Mesenchymal stem cell (in vitro differentiated cells and primary cell): ENCODE data around the gene DNAH9.

ENCODE experiments used
- DNase-seq: peaks from one replicate; pipeline ENCODE4 v3.0.0-alpha.2; 2013
- H2AFZ ChIP-seq: one replicate; pipeline ENCODE4 v1.6.1; 2013; ENCODE audit warnings: low read depth, mild to moderate bottlenecking, control low read depth, inconsistent platforms, low read length, moderate library complexity
- H2AK5ac ChIP-seq: 2 replicates; pipeline ENCODE4 v1.6.1; 2013; ENCODE audit warnings: low read length, moderate library complexity, mild to moderate bottlenecking, inconsistent platforms; ENCODE audit not compliant: severe bottlenecking
- H2BK120ac ChIP-seq: one replicate; pipeline ENCODE4 v1.6.1; 2013; ENCODE audit warnings: low read depth, mild to moderate bottlenecking, inconsistent platforms, low read length, moderate library complexity
- H2BK12ac ChIP-seq, 2 experiments: one replicate each; pipeline ENCODE4 v1.6.1; 2013; ENCODE audit warnings: inconsistent platforms in 2 of 2, low read length in 2 of 2, mild to moderate bottlenecking in 2 of 2, moderate library complexity in 2 of 2, control low read depth in 1 of 2
- H2BK15ac ChIP-seq: one replicate; pipeline ENCODE4 v1.6.1; 2013; ENCODE audit warnings: mild to moderate bottlenecking, low read depth, inconsistent platforms; ENCODE audit not compliant: poor library complexity, severe bottlenecking
- H2BK5ac ChIP-seq: 2 replicates; pipeline ENCODE4 v1.6.1; 2013; ENCODE audit warnings: low read depth, mild to moderate bottlenecking, low read length, control low read depth, inconsistent platforms; ENCODE audit not compliant: poor library complexity, severe bottlenecking
- H3K14ac ChIP-seq, 2 experiments: one replicate each; pipeline ENCODE4 v1.6.1; 2013; ENCODE audit warnings: inconsistent platforms in 2 of 2, low read length in 2 of 2, control low read depth in 1 of 2, mild to moderate bottlenecking in 1 of 2, moderate library complexity in 1 of 2
- H3K18ac ChIP-seq, 2 experiments: one replicate each; pipeline ENCODE4 v1.6.1; 2013; ENCODE audit warnings: inconsistent platforms in 2 of 2, low read length in 2 of 2, control low read depth in 1 of 2, low read depth in 1 of 2, mild to moderate bottlenecking in 1 of 2
- H3K23ac ChIP-seq, 2 experiments: one replicate each; pipeline ENCODE4 v1.6.1; 2013; ENCODE audit warnings: inconsistent platforms in 2 of 2, low read length in 2 of 2, mild to moderate bottlenecking in 2 of 2, moderate library complexity in 2 of 2, control low read depth in 1 of 2
- H3K27ac ChIP-seq: 2 replicates; pipeline ENCODE4 v1.5.1; 2013; ENCODE audit warnings: mild to moderate bottlenecking, moderate library complexity, low read length, control low read depth, inconsistent platforms; ENCODE audit not compliant: poor library complexity, severe bottlenecking
- H3K27me3 ChIP-seq, 2 experiments: 2 replicates each; pipeline versions ENCODE4 v1.6.1 to v1.7.0; 2013; ENCODE audit warnings: low read length in 2 of 2, mild to moderate bottlenecking in 2 of 2, moderate library complexity in 2 of 2, control low read depth in 1 of 2, inconsistent platforms in 1 of 2; ENCODE audit not compliant: control insufficient read depth in 1 of 2, insufficient read depth in 1 of 2
- H3K36me3 ChIP-seq, 2 experiments: 2 replicates each; pipeline versions ENCODE4 v1.6.1 to v1.7.0; 2013; ENCODE audit warnings: low read length in 2 of 2, control low read depth in 1 of 2, inconsistent platforms in 1 of 2, low read depth in 1 of 2, mild to moderate bottlenecking in 1 of 2; ENCODE audit not compliant: insufficient read depth in 2 of 2, control insufficient read depth in 1 of 2
- H3K4ac ChIP-seq, 2 experiments: one replicate each; pipeline ENCODE4 v1.6.1; 2013; ENCODE audit warnings: inconsistent platforms in 2 of 2, low read length in 2 of 2, mild to moderate bottlenecking in 2 of 2, moderate library complexity in 2 of 2, control low read depth in 1 of 2, low read depth in 1 of 2
- H3K4me1 ChIP-seq: 2 replicates; pipeline ENCODE4 v1.6.1; 2013; ENCODE audit warnings: low read depth, low read length, control low read depth; ENCODE audit not compliant: control insufficient read depth, insufficient read depth
- H3K4me2 ChIP-seq: 2 replicates; pipeline ENCODE4 v1.6.1; 2013; ENCODE audit warnings: low read length, mild to moderate bottlenecking, inconsistent platforms; ENCODE audit not compliant: poor library complexity, severe bottlenecking
- H3K4me3 ChIP-seq, 2 experiments: 2 replicates each; pipeline versions ENCODE4 v1.5.1 to v1.7.0; 2013; ENCODE audit warnings: low read length in 2 of 2, mild to moderate bottlenecking in 2 of 2, control low read depth in 1 of 2, low read depth in 1 of 2; ENCODE audit not compliant: insufficient read depth in 1 of 2
- H3K79me1 ChIP-seq: replicated peaks from 2 replicates; pipeline ENCODE4 v1.6.1; 2013; ENCODE audit warnings: mild to moderate bottlenecking, control low read depth, low read length, inconsistent platforms; ENCODE audit not compliant: poor library complexity, severe bottlenecking
- H3K9ac ChIP-seq: 2 replicates; pipeline ENCODE4 v1.7.0; 2013; ENCODE audit warnings: mild to moderate bottlenecking, low read length, moderate library complexity
- H3K9me3 ChIP-seq: 2 replicates; pipeline ENCODE4 v1.7.0; 2013; ENCODE audit warnings: mild to moderate bottlenecking, low read length; ENCODE audit not compliant: control insufficient read depth
- H4K8ac ChIP-seq: one replicate; pipeline ENCODE4 v1.6.1; 2013; ENCODE audit warnings: inconsistent platforms, mild to moderate bottlenecking, low read length, moderate library complexity
- H4K91ac ChIP-seq: one replicate; pipeline ENCODE4 v1.6.1; 2013; ENCODE audit warnings: mild to moderate bottlenecking, low read length, inconsistent platforms
- WGBS: methylation state at CpG from one replicate; pipeline ENCODE4 v1.1.7; 2013; ENCODE audit warnings: mixed read lengths; 5-methylcytosine and 5-hydroxymethylcytosine counted together

Gene DNAH9

DNA sequence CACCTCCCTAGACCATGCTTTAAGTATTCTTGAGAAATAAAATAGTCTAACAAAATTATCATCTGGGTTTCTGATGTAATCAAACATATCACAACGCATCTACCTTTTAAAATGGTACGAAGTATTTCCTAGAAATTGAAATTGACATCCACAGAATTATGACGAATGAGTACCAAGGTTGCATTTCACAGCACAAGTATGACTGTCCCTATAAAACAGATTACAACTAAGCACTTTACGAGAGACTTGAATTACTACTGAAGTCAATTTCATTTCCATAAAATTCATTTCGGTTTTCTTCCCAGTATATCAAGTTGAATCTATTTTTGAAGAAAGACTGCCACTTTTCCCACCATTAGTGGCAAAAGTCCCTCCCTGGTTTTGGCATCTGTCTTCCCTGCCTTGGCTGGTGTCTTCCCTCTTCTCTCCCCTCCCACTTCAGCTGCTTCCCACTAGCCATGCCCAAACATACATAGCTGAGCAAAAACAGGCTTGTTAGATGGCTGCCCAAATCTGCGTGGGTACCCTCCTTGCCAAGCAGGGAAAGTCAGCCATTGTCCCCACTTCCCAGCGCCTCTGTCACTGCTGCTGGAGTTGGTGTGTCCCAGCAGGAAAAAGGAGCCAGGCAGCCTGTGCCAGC is 29.2 kb downstream of the DNAH9 start:
- Histone ChIP-seq H3K23ac (no peak overlapping the region), H3K14ac (no peak overlapping the region), H4K8ac (no peak overlapping the region), H2AK5ac (no peak overlapping the region), H3K79me1 (no peaks in the 10 kb centered on the region), H4K91ac (no peak overlapping the region), H3K27ac (no peak overlapping the region), H3K4me1 (no peaks in the 10 kb centered on the region), H2BK12ac (no peak overlapping the region), H2BK120ac (no peak overlapping the region), H3K27me3 (peaks cover 0 to 13% of the 10 kb centered on the region in 2 experiments), H3K4ac (no peak overlapping the region), H3K9me3 (no peaks in the 10 kb centered on the region), H2BK5ac (no peak overlapping the region), H3K36me3 (no peaks in the 10 kb centered on the region), H2BK15ac (no peak overlapping the region), H3K18ac (no peak overlapping the region), H2AFZ (no peak overlapping the region), H3K4me3 (no peak overlapping the region), H3K4me2 (no peak overlapping the region), H3K9ac (no peak overlapping the region)
- no peak for DNase-seq
- WGBS = 70% methylated on average over 7 of the region's 7 CpGs

- no peak overlapping the region for H3K14ac ChIP-seq
- H3K4me1 ChIP-seq = no peaks in the 10 kb centered on the region
- H3K4me3 ChIP-seq = no peak overlapping the region
- WGBS = 68% methylated on average over 9 of the region's 10 CpGs
- H3K27ac ChIP-seq = no peak overlapping the region
- DNase-seq = no peak
- no peaks in the 10 kb centered on the region for H3K9me3 ChIP-seq
- no peak overlapping the region for H2AK5ac ChIP-seq
- H4K8ac ChIP-seq = no peak overlapping the region
- H2BK120ac ChIP-seq = no peak overlapping the region
- peaks cover 0 to 13% of the 10 kb centered on the region in 2 experiments for H3K27me3 ChIP-seq
- H2BK15ac ChIP-seq = no peak overlapping the region
- no peak overlapping the region for H2AFZ ChIP-seq
- H2BK12ac ChIP-seq = no peak overlapping the region
- H3K23ac ChIP-seq = no peak overlapping the region
- no peak overlapping the region for H3K9ac ChIP-seq
- H3K4ac ChIP-seq = no peak overlapping the region
- no peak overlapping the region for H3K4me2 ChIP-seq
- H3K36me3 ChIP-seq = no peaks in the 10 kb centered on the region
- H3K79me1 ChIP-seq = no peaks in the 10 kb centered on the region
- H3K18ac ChIP-seq = no peak overlapping the region
- no peak overlapping the region for H4K91ac ChIP-seq
- no peak overlapping the region for H2BK5ac ChIP-seq
These were observed 30.1 kb downstream of the DNAH9 start for GRCh38 chr17:11628374-11628773.

DNA sequence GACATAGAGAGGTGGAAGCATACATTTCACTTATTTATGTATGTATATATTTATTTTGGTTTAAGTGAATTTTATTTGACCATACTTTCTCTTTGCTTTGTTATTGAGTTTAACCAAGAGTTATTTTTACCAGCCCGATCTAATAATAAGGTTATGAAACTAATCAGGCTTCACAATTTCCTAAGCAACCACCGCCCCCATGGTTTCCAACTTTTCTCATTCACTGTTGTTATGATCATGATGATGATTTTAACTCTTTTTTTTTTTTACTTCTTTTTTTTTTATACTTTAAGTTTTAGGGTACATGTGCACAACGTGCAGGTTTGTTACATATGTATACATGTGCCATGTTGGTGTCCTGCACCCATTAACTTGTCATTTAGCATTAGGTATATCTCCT is 30.6 kb downstream of the DNAH9 start:
- no peak for DNase-seq
- Histone ChIP-seq H3K36me3 (no peaks in the 10 kb centered on the region), H3K4ac (no peak overlapping the region), H2BK5ac (no peak overlapping the region), H3K27me3 (peaks cover 0 to 13% of the 10 kb centered on the region in 2 experiments), H3K23ac (no peak overlapping the region), H3K18ac (no peak overlapping the region), H2BK120ac (no peak overlapping the region), H3K79me1 (no peaks in the 10 kb centered on the region), H3K9me3 (no peaks in the 10 kb centered on the region), H2BK12ac (no peak overlapping the region), H3K9ac (no peak overlapping the region), H3K4me2 (no peak overlapping the region), H3K4me1 (no peaks in the 10 kb centered on the region), H2BK15ac (no peak overlapping the region), H3K27ac (no peak overlapping the region), H3K4me3 (no peak overlapping the region), H3K14ac (no peak overlapping the region), H2AK5ac (no peak overlapping the region), H4K91ac (no peak overlapping the region), H4K8ac (no peak overlapping the region), H2AFZ (no peak overlapping the region)
- no CpG with 5 or more reads among the region's 3 CpGs for WGBS

GRCh38 chr17:11636771-11637170 is 38.5 kb downstream of the DNAH9 start:
- Histone ChIP-seq H3K4ac (no peak overlapping the region), H3K79me1 (no peaks in the 10 kb centered on the region), H2AK5ac (no peak overlapping the region), H3K36me3 (no peaks in the 10 kb centered on the region), H2BK5ac (no peak overlapping the region), H3K9ac (no peak overlapping the region), H3K27ac (no peak overlapping the region), H3K4me2 (no peak overlapping the region), H3K14ac (no peak overlapping the region), H2BK120ac (no peak overlapping the region), H3K9me3 (no peaks in the 10 kb centered on the region), H2BK12ac (no peak overlapping the region), H3K4me3 (no peak overlapping the region), H3K4me1 (no peaks in the 10 kb centered on the region), H3K23ac (no peak overlapping the region), H3K18ac (no peak overlapping the region), H4K91ac (no peak overlapping the region), H4K8ac (no peak overlapping the region), H3K27me3 (peaks cover 0 to 19% of the 10 kb centered on the region in 2 experiments), H2BK15ac (no peak overlapping the region), H2AFZ (no peak overlapping the region)
- DNase-seq = no peak
- WGBS = 72% methylated on average over 5 of the region's 5 CpGs
